Activated T-cell treated with anti-CD3 and anti-CD28 coated beads for 4 hours (primary cell): ENCODE data around the gene ERN2.

Source experiments
- DNase-seq: peaks from one replicate; pipeline ENCODE4 v3.0.0-alpha.2; 2020

The ERN2 gene

DNA sequence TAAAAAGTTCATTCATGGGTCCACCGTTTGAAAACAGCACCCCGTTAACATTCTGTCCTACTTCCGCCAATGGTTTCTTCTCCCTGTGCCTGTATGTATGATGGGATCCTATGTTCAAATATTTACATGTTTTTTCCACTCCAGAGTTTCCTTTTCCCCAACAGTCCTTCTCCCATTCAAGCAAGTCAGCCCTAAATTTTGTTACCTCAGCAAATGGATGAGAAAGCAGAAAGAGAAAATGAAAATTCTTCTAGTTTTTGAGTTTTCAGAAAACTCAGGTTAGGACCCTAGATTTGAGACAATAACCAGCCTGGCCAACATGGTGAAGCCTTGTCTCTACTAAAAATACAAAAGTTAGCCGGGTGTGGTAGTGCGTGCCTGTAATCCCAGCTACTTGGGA, 3.5 kb upstream of the ERN2 start:
- no peak for DNase-seq

DNA sequence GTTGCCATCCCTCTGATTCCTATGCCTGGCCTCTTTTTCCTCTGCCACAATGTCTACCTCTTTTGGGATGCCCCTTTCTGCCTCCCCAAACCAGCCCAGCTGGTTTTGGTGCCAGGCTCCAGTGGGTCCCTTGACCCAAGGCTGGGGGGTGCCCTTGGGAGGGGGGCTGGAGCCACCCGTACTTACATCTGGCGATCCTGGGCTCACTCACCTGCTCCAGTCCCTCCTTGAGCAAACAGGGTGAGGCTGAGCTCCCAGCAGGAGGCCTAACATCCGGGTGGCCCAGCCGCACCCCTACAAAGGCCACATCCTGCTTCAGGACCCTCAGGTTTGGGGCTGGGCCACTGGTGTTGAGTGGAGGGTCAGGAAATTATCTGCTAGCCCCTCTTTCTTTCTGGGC, 1.2 kb downstream of the ERN2 start:
- no peak for DNase-seq

DNA sequence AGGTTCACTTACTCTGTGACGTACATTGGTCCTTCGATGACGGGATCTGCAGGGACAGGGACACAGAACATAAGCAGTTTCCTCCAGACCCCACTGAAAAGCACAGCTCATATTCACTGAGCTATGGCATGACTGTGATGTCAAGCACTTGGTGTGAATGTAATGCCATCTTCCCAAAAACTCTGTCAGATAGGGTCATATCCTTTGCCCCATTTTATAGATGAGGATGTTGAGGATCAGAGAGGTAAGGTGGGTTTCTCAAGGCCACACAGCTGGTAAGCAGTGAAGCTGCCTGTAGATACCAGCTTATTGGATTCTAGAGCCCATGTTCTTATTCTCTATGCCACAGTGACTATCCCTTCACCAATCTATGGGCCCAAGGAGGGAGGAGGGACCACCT, 2.5 kb downstream of the ERN2 start:
- DNase-seq = no peak

DNA sequence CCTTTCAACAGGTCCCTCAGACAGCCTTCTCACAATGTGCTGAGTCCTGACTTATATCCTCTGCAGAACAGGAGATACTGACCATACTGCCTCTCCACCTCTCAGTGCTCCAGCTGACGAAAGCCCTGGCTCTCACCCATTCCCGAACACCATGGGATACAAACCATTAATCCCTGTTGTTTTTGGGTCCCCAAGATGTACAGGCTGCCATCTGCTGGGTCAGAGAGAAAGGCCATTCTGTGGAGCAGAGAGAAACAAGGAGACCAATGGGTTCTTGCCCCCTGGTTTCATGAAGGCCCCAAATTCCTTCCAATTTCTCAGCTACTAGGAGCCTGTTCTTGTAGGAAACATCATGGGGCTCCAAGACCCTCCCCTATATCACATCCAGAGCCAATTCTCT, 3.0 kb downstream of the ERN2 start:
- DNase-seq = no peak

DNA sequence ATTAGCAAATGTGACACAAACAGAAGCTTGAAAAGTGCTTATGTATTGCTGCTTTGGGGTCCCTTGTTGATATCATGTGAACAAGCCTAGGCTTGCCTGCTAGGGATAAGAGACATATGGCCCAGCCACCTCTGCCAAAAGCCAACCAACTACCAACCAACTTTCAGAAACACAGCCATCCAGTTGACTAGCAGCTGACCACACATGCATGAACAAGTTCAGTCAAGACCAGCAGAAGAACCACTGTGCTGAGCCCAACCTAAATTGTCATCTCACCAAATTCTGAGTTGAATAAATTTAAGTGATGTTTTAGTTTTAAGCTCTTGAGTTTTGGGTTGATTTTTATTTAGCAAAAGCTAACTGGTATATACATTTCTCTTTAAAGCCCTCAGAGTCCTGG, 3.5 kb downstream of the ERN2 start:
- no peak for DNase-seq

DNA sequence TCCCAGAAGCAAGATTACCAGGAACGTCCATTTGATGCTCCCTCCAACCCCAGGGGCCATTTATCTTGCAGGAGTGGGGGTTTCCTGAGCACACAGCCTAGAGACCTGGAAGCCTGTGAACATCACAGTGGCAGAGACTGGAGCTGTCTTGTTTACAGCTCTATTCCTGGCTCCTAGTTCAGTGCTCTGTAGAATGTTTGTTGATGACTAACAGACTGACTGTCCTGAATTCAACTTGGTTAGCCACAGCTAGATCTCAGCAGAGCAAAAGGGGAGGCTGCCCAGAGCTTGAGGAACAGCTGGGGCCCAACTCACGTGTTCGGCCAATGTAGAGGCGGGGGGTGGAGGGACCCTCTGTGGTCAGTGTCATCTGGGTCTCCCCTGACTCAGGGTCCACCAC, 6.6 kb downstream of the ERN2 start:
- no peak for DNase-seq

DNA sequence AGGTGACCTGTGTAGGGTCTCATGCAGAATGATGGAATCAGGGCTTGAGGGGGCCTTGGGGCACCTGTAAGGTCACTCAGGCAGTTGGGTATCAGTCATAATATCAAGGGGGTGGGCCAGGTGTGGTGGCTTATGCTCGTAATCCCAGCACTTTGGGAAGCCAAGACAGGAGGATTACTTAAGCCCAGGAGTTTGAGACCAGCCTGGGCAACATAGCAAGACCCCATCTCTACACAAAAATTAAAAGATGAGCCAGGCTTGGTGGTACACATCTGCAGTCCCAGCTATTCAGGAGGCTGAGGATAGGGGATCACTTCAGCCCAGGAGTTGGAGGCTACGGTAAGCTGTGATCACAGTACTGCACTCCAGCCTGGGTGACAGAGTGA, 7.5 kb downstream of the ERN2 start:
- no peak for DNase-seq

DNA sequence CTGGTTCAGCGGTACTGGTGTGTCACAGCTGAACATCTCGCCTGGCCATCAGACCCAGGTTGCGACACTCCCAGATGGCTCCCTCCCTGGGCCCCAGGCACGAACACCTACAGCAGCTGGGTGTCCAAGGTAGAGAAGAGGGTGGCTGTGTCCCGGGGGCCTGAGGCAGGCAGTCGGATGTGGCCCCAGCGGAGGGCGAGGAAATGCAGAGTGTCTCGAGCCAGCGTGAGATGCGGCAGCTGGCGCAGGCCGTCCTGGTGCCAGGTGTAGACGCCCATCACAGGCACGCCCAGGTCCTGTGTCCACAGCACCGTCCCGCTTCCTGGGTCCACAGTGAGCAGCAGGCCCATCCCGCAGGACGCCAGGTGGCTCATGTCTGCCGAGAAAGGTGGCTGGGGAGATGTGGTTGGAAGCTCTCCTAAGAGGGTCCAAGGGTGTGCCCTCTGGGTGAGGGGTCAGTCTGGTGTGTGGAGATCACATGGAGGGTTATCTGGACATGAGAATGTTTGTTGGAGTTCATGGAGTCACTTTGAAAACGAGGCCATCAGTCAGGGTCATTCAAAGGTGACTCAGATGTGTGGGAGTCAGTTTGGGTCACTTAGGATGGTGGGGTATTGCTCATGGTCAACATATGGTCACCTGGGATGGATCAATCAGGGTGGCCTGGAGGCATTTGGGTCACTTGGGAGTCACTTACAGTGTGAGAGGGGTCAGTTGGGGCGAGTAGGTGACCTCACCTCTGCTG, 8.1 kb downstream of the ERN2 start:
- DNase-seq = no peak

DNA sequence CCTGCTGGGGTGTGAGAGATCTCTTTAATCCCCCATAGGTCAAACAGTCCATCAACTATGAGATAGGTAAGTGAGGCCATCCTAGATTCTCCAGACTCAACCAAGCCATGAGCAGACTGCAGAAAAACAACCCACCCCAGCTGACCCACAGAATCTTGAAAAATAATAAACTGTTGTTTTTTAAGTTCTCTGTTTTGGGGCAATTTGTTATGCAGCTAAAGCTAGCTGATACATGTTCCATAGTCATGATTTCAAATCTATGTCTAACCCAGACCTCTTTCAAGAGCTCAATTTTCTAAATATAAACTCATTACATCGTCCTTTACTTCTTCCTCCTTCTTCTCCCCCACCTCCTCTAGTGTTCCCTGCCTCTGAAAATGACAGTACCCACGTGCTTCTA, 10.1 kb downstream of the ERN2 start:
- DNase-seq = no peak

DNA sequence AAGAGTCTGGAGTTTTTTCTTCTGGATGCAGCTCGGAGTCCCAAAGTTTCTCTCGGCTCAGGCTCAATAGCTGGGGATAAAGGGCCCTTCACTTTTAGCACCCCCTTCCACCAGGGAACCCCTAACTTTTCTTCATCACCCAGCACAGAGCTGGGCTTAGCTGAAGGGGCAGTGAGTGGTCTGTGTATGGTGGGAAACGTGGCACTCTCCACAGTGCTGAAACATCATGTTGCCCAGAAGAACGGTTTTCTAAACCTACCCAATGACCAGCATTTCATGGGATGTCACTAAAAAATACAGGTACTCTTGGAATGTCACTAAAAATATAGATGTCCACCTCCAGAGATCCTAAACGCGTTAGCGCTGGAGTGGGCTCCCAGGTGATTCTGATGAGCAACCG, 12.0 kb downstream of the ERN2 start:
- DNase-seq = no peak

DNA sequence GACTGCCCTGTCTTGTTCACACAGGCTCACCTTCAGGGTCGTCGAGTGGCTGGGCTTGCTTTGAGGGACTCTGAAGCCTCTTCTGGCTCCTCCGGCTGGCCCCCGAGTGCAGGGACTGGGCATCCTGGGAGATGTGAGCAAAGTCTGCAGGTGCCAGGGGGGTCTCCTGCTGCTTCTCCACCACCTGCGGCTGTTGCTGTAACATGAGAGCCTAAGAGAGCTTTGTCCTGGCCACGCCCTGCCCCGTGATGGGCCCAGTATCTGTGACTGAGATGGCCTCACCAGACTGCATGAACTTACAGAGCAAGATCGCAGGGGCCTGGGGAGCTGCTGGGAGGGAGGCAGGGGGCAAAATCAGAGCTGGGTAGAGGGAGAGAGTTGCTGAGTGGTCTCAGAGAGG, 12.5 kb downstream of the ERN2 start:
- no peak for DNase-seq

DNA sequence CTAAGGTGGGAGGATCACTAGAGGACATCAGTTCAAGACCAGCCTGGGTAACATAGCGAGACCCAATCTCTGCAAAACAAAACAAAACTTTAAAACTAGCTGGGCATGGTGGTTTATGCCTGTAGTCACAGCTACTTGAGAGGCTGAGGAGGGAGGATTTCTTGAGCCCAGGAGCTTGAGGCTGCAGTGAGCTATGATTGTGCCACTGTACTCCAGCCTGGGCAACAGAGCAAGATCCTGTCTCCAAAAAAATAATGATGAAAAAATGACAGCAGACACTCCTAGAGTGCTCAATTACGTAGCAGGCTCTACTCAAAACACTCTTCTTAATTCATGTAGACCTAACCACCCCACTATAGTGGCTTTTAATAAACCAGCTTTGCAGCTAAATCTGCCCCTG, 12.9 kb downstream of the ERN2 start:
- DNase-seq = no peak

DNA sequence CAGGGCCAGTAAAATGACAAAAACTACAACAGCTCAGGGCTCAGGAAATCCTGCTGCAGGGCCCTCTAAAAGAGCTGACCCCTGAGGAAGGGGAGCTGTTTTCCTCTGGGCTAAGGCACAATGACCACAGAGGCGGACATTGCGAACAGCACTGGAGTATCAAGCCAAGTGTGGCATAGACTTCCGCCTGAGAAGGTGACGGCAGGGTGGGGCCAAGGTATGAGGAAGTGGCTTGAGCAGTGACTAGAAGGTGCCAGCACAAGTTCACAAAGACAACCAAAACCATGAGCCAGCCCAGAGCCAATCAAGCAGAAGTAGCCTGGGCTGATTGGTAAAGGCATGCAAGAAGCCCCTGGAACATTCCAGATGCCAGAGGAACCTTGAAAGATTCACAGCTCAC, 13.9 kb downstream of the ERN2 start:
- DNase-seq = no peak

DNA sequence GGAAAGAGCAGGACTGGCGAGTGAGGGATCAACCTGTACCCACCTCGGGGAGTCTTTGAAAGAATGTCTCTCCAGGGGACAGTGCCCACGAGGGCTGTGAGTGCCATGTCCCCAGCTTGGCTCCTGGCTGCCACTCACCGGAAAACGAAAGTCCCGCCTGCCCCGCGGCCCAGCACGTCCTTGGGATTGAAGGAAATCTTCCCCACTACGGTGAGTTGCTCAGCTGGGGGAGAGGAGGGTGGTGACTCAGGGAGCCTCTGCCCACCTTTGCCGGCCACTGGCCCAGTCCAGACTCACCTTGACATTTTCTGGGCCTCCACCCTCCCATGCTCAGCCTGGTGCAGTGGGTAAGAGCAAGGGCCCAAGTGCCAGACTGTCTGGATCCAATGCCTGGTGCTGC, 17.3 kb downstream of the ERN2 start:
- no peak for DNase-seq

DNA sequence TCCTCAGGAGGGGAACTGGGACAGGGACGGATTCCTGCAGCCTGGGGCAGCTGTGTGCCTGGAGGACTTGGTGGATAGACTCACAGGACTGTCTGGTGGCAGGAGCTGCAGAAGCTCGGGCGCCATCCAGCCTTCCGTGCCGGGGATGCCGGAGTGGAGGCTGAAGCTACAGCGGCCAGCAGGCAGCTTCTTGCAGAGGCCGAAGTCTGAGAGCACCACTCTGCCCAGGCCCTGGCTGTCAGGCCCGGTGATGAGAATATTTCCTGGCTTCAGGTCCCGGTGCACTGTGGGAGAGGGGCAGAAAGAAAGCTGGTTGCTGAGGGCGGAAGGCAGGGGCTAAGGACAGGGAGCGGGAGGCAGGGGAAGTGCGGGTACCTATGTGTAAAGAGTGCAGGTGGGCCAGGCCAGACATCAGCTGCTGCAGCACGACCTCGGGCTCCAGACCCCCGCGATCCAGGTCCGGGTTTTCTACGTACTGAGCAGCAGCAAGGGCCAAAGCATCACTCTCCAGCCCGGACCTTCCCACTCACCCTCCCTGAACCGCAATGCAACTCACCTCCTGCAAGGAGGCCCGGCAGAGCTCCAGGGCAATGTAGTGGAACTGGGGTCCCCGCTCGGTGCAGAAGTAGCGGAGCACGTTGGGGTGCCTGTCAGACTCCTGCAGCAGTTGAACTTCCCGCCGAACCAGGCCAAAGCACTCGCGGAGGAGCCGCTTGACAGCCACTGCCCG, 18.2 kb downstream of the ERN2 start:
- DNase-seq = no peak

DNA sequence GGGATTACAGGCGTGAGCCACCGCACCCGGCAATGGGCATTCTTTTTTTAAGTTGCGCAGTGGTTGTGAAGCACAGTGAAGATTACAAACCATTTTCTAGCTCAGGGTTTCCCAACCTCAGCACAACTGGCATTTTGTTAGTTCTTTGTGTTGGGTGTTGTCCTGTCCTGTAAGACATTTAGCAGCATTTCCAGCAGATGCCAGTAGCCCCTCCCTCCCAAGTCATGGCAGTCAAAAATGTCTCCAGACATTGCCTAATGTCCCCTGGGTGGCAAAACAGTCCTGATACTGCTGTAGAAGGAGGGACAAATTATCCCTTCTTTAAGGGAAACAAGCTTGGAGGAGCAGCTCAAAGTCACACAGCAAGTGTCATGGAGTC, 18.8 kb downstream of the ERN2 start:
- no peak for DNase-seq

DNA sequence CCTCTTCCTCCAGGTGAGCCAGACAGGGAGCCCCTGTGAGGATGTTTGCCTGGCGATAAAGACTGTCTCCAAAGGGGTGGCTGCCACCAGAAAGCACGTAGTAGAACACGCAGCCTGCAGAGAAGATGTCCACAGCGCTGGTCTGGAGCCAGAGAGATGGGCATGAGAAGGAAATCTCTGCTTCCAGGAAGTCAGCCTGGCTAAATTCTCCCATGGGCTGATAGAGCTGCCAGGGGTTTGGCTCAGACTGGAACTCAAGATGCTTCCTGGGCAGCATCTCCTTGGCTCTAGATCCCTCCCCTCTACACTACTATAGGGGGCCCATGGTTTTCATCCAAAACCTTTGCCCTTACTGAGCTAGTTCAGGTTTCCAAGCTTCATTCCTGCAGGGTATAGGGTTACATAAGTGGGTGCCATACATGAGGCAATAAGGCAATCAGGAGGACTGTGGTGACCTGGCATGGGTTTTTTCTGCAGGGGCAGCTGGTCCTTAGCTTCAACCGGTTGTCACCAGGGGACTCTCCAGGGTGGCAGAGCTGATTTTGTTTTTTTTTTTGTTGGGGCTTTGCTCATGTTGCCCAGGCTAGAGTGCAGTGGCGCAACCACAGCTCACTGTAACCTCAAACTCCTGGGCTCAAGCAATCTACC, 20.7 kb downstream of the ERN2 start:
- no peak for DNase-seq

DNA sequence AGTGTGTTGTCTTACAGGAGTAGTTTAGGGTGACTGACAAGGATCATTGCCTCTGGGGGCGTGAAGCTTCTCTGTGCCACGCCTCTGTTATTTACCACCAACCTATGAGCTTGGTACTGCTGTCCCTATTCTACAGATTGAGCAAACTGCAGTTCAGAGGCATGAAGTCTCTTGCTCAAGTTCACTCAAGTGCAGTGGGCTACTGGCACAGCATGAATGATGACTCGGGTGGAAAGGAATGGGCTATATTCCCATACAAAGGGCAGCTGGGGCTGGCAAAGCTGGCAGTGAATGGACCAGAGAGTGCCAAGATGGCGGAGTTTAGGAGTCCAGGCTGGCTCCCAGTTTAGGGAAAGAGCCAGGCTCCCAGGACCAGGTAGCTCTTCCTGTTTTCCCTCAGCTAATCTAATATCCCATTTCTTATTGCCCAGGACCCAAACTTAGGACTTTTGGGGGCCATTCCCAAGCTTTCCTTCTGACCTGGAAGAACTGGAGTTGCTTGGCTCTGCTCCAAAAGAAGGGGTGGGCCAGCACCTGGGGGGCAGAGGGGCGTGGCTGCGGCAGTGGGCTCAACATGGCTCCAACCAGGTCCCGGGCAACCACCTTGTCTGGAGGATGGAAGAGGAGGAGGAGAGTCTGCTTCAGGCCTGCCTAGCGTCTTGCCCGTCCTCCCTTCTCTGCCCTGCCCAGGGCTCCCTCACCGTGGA, 21.4 kb downstream of the ERN2 start:
- DNase-seq = no peak

DNA sequence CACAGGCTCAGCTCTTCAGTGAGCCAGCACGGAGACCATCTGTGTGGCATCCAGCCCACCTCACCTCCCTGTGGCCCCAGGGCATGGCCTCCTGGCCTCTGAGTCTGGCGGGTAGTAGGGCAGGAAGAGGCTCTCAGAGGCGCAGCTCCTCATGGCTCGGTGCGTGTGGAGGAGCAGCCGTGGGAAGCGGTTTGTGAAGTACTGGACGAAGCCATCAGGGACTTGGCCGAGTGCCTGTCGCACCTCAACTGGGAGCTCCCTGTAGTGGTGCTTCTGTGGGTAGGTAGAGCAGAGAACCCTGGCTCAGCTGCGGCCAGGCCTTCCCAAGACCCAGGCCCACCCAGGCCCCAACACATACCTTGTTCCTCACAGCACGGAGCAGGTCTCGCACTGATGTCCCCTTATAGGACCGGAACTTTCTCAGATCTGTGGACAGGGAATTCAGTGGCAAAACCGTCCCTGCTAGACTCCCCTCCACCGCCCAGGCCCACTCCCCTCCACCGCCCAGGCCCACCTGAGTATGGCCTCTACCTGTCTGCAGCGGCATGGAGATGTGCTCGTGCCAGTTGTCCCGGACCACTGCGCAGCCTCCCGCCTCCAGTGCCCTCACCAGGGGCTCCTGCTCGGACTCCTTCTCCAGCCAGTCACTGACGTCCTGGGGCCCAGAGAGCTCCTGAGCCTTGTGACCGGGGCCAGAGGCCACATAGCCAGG, 22.1 kb downstream of the ERN2 start:
- DNase-seq = no peak

DNA sequence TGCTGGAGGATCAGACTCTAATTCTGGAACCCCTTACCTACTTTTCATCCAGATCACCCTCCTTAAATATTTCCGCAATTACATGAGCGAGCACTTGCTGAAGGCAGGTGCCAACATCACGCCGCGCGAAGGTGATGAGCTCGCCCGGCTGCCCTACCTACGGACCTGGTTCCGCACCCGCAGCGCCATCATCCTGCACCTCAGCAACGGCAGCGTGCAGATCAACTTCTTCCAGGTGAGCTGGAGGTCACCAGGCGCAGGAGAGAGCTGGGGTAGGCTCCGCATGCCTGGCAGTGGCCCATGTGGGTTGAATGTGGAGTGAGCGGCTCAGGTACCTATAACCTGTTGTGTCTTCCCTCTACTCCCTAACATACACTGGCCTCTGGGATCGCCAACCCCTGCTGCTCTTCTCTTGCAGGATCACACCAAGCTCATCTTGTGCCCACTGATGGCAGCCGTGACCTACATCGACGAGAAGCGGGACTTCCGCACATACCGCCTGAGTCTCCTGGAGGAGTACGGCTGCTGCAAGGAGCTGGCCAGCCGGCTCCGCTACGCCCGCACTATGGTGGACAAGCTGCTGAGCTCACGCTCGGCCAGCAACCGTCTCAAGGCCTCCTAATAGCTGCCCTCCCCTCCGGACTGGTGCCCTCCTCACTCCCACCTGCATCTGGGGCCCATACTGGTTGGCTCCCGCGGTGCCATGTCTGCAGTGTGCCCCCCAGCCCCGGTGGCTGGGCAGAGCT, 23.4 kb downstream of the ERN2 start:
- no peak for DNase-seq

DNA sequence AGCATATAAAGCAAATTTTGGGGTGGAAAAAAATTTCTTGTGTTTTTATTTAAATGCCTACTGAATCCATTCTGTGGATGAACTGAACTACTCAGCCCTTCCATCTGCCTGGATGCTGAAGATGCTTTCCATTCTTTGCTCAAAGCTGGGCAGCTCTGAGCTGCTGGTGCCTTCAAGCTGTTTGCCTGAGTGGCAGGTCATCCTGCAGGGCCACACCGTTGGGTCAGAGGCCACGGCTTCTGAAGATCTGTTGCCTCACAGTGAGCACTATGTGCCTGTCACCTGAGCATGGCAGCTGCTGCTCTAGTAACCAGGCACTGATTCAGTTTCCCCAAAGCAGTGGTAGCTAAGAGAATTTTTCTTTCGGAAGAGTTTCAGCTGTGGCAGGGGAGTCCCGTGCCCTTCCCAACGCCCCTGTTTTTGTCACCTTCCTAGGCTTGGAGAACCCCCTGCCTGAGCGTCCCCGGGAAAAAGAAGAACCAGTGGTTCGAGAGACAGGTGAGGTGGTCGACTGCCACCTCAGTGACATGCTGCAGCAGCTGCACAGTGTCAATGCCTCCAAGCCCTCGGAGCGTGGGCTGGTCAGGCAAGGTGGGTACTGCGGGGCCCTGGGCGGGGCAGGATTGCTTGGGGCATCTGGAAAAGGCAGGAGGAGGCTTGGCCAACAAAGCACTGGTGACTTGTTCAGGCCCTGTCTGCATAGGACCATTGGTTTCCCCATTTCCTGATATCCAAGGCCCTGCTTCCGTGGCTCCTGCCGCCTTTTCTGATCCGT, 25.8 kb downstream of the ERN2 start:
- DNase-seq = no peak

DNA sequence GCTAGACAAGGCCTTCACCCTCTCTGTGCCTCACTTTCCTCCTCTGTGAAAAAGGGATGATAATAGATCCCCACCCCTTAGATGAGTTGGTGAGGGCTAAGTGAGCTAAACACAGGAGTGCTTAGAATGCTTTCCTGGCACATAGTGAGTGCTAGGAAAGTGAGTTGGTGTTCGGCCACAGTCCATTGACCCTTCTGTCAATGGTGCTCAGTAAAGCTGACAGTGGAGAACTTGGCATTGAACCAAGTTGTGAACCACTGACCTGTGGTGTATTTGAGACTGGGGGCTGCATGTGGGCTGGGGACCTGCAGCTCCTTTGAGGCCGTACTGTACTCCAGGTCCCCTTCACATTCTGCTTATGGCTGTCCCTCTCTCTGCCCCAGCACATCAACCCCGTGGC, 29.5 kb downstream of the ERN2 start:
- no peak for DNase-seq
